Stimulated activated CD8-positive, alpha-beta memory T cell treated with anti-CD3 and anti-CD28 coated beads, Interleukin-15, amount 100 ng/mL, for 48 hours (primary cell): ENCODE measurements around the gene SIAH3.

Experiments
- DNase-seq, 2 donors: peaks; one replicate each; pipeline ENCODE4 v3.0.0-alpha.2; 2020; ENCODE audit warnings: low read depth in 2 of 2

Gene SIAH3

DNA sequence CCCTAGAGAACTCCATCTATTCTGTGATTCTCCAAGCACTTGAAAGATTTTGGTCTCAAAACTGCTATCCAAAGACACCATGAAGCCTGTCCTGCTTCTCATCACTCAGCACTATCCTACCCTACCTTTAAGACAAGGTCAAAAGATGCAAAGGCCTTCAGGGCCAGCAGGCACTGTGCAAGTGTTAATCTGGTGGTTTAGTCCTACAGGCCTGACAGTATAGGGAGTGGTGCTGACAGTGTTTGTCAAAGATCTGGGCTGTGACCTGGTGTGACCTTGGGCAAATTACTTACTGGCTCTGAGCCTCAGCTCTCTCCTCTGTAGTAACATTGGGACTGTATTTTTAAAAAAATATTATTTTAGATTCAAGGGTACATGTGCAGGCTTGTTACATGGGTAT lies 28.0 kb downstream of the SIAH3 start:
- no peak for DNase-seq

DNA sequence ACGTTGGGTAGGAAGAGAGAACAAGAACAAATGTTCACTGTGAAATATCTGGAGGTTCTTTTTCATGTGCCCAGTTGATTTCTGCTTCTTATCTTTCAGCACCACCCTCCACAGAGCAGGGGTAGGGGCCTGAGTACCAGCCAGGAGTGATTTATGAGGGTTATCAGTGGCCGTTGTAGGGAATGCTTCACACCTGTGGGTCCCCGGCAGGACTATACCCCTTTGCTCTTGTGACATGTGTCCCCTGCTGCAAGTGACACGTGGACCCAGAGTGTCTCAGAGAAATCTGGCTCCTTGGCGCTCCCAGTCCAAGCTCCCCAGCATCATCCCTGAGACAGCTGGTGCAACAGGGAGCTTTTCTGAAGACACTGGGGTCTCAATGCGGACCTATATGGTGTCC lies 29.7 kb downstream of the SIAH3 start:
- no peak for DNase-seq

GRCh38 chr13:45820106-45820838 lies 31.3 kb downstream of the SIAH3 start:
- DNase-seq = no peak

DNA sequence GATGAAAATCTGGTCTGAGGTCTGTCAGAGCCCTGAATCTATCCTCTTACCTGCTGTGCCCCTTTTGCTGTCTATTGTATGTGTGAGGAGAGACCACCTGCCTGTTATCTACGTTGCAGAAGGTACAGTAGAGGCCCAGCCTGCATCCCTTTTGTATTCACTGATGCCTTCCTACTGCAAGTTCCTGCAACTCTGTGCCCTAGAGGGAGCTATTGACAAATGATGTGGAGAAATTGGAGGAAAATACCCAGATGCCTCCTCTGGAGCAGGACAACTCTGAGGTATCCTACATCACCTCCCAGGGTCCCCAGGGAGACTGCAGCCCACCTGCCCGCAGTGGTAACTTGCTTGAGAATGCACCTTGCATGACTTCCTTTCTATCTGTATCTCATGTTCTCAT lies 33.7 kb downstream of the SIAH3 start:
- no peak for DNase-seq

- no peak for DNase-seq
Measured at GRCh38 chr13:45816427-45816826, 35.1 kb downstream of the SIAH3 start.

DNA sequence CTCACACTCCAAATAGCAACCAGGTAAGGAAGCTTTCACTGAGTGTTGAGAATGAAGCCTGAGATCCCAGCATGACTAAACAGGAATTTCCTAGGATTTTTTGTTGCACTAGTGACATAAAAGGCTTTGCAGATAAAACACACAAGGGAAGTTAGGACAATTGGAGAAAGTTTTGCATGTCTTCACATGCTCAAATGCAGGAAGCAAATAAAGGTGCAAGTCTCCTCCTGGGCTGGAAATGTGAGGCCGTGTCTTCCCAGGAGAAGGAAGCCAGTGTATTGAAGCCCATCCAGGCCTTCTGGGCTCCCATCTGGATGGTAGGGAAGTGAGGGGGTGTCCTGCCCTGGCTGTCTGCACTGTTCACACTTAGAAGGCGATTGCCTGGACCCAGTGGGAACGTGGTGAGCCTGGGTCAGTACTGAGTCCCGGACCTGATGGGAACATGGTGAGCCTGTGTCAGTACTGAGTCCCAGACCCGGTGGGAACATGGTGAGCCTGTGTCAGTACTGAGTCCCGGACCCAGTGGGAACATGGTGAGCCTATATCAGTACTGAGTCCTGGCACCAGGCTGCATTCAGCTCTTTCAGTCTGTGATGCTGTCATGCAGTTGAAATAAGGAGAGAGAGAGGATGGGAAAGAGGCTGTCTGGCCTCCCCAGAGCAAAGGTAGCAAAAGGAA lies 38.7 kb downstream of the SIAH3 start:
- DNase-seq = no peak

DNA sequence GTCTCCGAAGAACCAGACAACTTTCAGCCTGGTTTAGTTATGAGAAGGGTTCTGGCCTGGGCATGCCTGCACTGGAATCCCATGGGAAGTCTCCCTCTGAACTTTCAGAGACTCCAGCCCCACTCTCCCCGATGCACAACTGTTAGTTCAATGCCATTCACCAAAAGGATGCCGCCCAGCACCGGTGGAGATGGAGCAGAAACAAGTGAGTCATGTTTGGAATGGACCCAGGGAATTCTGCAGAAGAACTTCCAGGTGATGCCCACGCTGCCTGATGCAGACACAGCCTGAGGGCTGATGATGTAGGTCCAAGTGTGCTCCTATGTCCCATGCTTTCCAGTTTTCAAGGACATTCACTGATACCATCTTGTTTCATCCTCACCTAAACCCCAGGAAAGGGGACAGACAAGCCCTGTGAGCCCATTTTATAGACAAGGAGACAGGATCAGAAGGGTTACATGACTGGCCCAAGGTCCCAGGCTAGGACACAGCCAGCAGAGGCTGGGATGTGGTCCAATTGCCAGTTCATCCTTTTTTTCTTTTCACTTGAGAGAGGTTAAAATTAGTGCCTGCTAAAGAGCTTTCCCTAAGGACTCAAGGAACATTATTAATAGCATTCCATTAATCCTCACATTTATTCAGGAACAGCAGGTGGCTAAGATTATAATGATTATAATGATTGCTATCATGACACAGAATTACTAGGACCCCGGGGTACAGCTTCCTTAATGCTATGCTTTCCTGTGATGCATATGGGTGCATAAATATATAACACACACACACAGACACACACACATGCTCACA lies 39.5 kb downstream of the SIAH3 start:
- DNase-seq = no peak

- no peak for DNase-seq
Measured at GRCh38 chr13:45809801-45810394, 41.7 kb downstream of the SIAH3 start.

GRCh38 chr13:45808925-45809324 lies 42.6 kb downstream of the SIAH3 start:
- DNase-seq = no peak

- no peak for DNase-seq
Measured at GRCh38 chr13:45807520-45808099, 43.9 kb downstream of the SIAH3 start.

GRCh38 chr13:45800485-45800884 lies 51.1 kb downstream of the SIAH3 start:
- DNase-seq = no peak

GRCh38 chr13:45799451-45799850 lies 52.1 kb downstream of the SIAH3 start:
- DNase-seq = no peak

DNA sequence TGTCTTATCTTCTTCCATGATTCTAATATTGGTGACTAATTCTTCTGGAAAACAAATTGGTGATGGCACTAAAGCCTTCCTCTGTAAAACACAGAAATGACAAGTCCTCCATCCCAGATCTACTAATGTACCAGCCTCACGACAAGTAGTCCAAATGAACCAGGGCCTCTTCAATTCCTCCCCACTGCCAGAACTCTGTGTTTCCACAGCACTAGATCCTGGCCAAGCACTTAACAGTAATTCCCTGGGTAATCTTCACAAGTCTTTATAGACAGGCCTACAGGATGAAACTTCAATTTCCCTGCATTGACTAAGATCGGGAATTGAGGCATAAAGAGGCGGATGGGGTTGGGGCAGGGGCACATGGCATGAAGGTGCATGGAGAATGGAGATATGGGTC lies 52.7 kb downstream of the SIAH3 start:
- DNase-seq = no peak

DNA sequence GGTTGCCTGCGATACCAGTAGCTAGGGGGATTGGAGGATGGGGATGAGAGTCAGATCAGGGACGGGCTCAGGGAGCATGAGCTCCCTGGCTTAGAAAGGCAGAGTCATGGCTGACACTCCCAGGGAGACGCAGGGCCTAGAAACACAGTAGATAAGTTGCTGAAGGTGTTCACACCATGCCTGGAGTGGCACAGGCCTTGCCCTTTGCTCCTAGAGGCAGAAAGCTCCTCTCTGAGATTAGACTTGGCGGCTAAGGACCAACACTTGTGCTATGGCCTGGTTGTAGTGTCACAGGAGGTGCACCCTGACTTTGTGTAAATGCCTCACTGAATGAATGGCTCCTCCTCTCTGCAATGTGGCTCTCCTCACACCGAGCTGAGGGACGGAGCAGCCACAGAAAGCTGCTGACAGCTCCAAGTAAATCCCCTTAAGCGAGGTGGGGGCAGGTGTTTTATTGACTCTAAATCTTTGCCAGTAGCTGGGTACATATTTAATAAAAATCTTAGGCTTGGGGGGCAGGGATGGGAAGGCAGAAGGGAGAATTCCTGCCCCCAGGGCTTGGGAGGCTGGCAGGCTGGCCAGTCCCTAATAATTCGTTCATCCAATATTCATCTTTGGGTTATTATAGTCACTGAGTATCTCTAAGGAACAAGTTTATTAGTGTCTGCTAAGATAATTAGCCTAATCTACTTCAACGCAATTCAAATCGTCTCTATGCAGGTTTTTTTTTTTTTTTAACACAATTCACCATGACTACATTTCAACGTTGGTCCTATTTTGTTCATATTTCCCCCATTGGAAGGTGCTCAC lies 54.9 kb downstream of the SIAH3 start:
- no peak for DNase-seq

GRCh38 chr13:45792827-45793303 lies 58.7 kb downstream of the SIAH3 start:
- no peak for DNase-seq

DNA sequence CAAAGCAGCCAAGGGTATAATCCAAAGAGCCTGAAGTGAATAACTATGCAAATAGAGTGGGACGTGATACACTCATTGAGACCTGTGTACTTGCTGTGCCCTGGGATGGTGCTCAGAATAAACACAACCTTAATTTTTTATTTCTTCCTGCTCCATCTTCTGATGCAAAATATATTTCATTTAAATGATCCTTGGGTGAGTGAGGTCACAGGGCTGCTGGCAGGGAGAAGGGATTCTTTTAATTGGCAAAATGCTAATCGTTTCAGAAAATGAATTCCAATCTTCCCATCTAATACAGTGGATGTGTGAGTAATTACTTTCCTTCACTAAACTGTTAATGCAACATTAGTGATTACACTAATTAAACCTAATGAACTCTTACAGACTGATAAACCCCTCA lies 63.5 kb downstream of the SIAH3 start:
- no peak for DNase-seq

DNA sequence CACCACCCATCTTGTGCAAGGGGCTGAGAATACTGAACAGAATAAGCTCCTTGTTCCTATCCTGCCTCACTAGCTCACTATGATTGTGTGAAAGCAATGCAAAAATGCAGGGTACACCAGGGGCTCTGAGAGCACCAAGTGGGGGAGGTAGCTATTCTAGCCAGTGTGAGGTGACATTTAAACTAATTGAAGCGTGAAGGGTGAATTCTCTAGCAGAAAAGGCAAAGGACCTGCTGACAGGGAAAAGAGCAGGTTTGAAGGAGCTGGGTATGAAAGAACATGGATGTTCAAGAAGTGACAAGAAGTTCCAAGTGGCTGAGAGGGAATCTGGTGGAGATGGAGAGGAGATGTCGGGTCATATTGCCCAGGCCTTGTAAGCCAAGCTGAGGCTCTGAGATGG lies 64.2 kb downstream of the SIAH3 start:
- DNase-seq = no peak

- no peak for DNase-seq
Measured at GRCh38 chr13:45786293-45786920, 65.1 kb downstream of the SIAH3 start.

DNA sequence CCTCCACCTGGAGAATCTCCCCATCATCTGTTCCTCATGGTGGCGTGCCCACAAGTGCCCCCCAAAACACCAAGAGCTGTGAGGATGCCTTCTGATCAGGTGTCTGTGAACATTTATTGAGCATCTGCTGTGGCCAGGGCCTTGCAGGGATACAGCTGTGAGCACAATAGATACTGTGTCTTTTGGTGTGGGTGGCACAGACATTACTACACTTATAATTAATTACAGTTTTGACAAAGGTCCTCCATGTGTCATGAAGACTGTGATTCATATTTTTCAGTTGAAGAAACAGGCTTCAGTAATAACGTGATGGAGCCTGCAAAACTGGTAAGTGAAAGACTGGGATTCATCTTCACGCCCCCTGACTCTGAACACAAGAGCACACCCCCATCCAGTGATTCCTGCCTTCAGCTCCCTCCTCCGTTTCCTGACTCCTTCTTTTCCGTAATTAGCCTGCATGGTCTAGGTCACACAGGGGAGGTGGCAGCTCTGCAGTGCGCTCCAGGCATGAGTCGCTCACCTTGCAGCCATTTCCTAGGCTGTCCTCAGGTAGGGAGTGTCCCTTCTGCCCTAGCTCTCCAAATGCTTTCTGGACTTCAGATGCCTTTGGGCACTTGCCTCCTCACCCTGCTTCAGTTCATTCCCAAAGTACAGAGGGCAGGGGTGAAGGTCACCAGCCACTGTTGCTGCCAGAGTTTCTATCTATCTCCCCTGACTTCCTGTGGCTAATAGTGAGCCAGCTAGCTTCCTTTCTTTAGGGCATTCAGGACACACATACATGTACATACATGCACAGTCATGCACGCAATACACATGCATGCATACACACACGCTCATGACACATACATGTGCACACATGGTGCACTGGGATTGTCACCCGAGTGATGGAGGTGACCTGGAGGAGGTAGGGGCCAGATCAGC lies 66.5 kb downstream of the SIAH3 start:
- DNase-seq = no peak
